Coronary artery (tissue), 2 donors: Measurements from ENCODE around the gene WNT1.

Source experiments
- DNase-seq: peaks from one replicate; pipeline ENCODE4 v3.0.0-alpha.2; 2017; ENCODE audit warnings: low spot score
- H3K27ac ChIP-seq, 2 donors: fragments of 200-600 bp; sonication (generic); one replicate each; pipeline ENCODE4 v1.5.1; 2016 to 2019
- H3K4me3 ChIP-seq: fragments of 200-600 bp; sonication (generic); 2 replicates; pipeline ENCODE4 v1.5.1; 2016; ENCODE audit warnings: mild to moderate bottlenecking, moderate library complexity
- CTCF ChIP-seq: fragments of 200-600 bp; sonication (generic); IDR thresholded peaks from one replicate; pipeline ENCODE4 v1.5.1; 2019; ENCODE audit warnings: antibody characterized with exemption

Gene WNT1

GRCh38 chr12:48978291-48978740, at the start of gene WNT1:
Gene WNT1 (plus strand): TSS chr12:48978322. CDS start chr12:48978651, 329 bp downstream.
- Histone ChIP-seq H3K27ac (no peak within 1 kb of the TSS), H3K4me3 (peak within 1 kb of the TSS; percentile 59)
- no peak for DNase-seq
- TF ChIP-seq CTCF, result no peak

GRCh38 chr12:48929551-48929950, 48.6 kb upstream of the WNT1 start:
- no peak for DNase-seq
- no peak overlapping the region for H3K4me3 ChIP-seq
- no peak for TF ChIP-seq CTCF
- no peak overlapping the region for H3K27ac ChIP-seq

- DNase-seq, result no peak
- Histone ChIP-seq H3K4me3 (no peak overlapping the region), H3K27ac (no peak overlapping the region)
- no peak for TF ChIP-seq CTCF
These were observed 47.6 kb upstream of the WNT1 start for GRCh38 chr12:48930475-48930874.

GRCh38 chr12:48932878-48933277, 45.2 kb upstream of the WNT1 start:
- no peak for TF ChIP-seq CTCF
- Histone ChIP-seq H3K27ac (no peak overlapping the region), H3K4me3 (no peak overlapping the region)
- no peak for DNase-seq

GRCh38 chr12:48933664-48934311, 44.3 kb upstream of the WNT1 start:
- no peak for DNase-seq
- no peak for TF ChIP-seq CTCF
- Histone ChIP-seq H3K27ac (peak overlapping the region in 1 of 2 donors; percentile 3), H3K4me3 (no peak overlapping the region)

- peak overlapping the region in 1 of 2 donors; percentile 3 for H3K27ac ChIP-seq
- TF ChIP-seq CTCF, result no peak
- H3K4me3 ChIP-seq, result no peak overlapping the region
- DNase-seq, result no peak
These were observed 43.8 kb upstream of the WNT1 start for GRCh38 chr12:48934312-48934706.

- peak; percentile 74 for TF ChIP-seq CTCF
- no peak overlapping the region for H3K4me3 ChIP-seq
- no peak for DNase-seq
- no peak overlapping the region for H3K27ac ChIP-seq
These were observed 41.6 kb upstream of the WNT1 start for GRCh38 chr12:48936379-48936979.
